ENCODE measurements around the gene SMYD3. TPM values are rescaled to one million over a fixed set of nuclear protein-coding genes. Genes with fewer than 3 reads are reported as not detected.

SMYD3 gene
- total RNA-seq, 1 experiment from 2014 or later = 25.5 TPM

DNA sequence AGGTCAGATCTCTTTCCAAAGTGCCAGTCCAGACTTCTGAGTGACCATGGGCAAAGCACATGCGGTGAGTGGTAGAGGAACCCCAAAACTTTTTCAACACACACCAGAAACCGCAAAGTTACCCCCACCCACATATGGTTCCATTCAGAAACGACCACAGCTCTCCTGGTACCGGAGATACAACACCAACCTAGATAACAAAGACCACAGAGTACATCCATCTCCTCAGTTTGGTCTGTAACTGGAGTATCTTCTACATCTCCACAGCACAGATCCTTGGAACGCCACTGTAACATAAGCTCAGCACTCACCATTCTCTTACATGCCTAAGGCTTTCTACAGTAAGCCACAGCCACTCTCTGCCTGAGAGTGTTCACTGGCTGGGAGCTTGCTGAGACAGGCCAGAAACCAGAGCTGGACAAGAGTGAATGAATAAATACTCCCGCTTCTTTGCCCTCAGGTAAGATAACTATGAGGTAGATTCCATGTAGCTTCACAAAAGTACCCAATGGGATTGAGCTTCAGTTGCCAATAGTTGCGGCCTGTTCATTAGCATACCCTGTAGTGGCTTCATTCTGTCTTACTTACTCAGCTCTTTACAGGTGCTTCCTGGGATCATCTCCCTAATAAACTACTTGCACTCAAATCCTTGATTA is 81.8 kb downstream of the SMYD3 start:
- DNase-seq = no peak
- Histone ChIP-seq H3T11ph (ENCODE audit: low read length) (no peak overlapping the region), H3K14ac (ENCODE audit: insufficient read depth, low read length) (no peak overlapping the region), H2AK5ac (ENCODE audit: insufficient read length, low read length) (no peak overlapping the region), H4K5ac (ENCODE audit: insufficient read length, low read depth, low read length) (no peak overlapping the region), H3K18ac (ENCODE audit: insufficient read length, low read depth, low read length) (no peak overlapping the region), H4K20me1 (ENCODE audit: control insufficient read depth, insufficient read depth, insufficient read length) (no peaks in the 10 kb centered on the region), H3K56ac (ENCODE audit: insufficient read length, low read depth, low read length) (no peak overlapping the region), H3K4me2 (ENCODE audit: insufficient read depth, insufficient read length, low read length) (no peak overlapping the region), H3K23ac (ENCODE audit: insufficient read length, low read depth, low read length) (no peak overlapping the region), H3K4me1 (ENCODE audit: insufficient read depth, low read length) (no peaks in the 10 kb centered on the region; the same call in 1 of the 2 replicates), H3K79me2 (ENCODE audit: insufficient read depth, low read length) (no peaks in the 10 kb centered on the region), H2BK15ac (ENCODE audit: low read depth, low read length) (no peak overlapping the region), H3K4ac (ENCODE audit: low read depth, low read length) (no peak overlapping the region), H4K8ac (replicated peaks; ENCODE audit: insufficient read length, low read depth, low read length) (no peak overlapping the region), H2BK120ac (ENCODE audit: low read depth, low read length, poor library complexity, severe bottlenecking) (no peak overlapping the region), H3K79me1 (ENCODE audit: insufficient read depth, low read depth, low read length, poor library complexity, severe bottlenecking) (no peaks in the 10 kb centered on the region), H2BK12ac (ENCODE audit: insufficient read length, low read depth, low read length) (no peak overlapping the region), H2BK20ac (ENCODE audit: low read depth, low read length, poor library complexity, severe bottlenecking) (no peak overlapping the region), H4K91ac (ENCODE audit: insufficient read length, low read depth, low read length) (no peak overlapping the region), H2BK5ac (ENCODE audit: insufficient read length, low read length) (no peak overlapping the region), H3K27ac (ENCODE audit: insufficient read length, low read depth, low read length) (no peak overlapping the region), H3K23me2 (ENCODE audit: insufficient read length, low read depth, low read length, poor library complexity, severe bottlenecking) (no peaks in the 10 kb centered on the region), H3K9me3 (ENCODE audit: control insufficient read depth, low read depth, low read length) (no peaks in the 10 kb centered on the region), H3K9ac (ENCODE audit: extremely low read depth, insufficient read length, low read length) (no peak overlapping the region), H2AFZ (ENCODE audit: low read length) (no peak overlapping the region), H3K27me3 (ENCODE audit: insufficient read depth, low read length) (no peaks in the 10 kb centered on the region)
- Mint-ChIP-seq H3K27ac (peak overlapping the region in 1 of 3 experiments; percentile 31; a peak in 4 of 7 replicates), H3K9me3 (no peaks in the 10 kb centered on the region), H3K4me3 (no peak overlapping the region), H3K27me3 (ENCODE audit: low read depth) (no peaks in the 10 kb centered on the region), H3K36me3 (ENCODE audit: insufficient read depth in 1 of 3, low read depth in 3 of 3) (no peaks in the 10 kb centered on the region), H3K4me1 (peaks cover 23 to 31% of the 10 kb centered on the region in 2 experiments)
- TF ChIP-seq, protein P1, sequence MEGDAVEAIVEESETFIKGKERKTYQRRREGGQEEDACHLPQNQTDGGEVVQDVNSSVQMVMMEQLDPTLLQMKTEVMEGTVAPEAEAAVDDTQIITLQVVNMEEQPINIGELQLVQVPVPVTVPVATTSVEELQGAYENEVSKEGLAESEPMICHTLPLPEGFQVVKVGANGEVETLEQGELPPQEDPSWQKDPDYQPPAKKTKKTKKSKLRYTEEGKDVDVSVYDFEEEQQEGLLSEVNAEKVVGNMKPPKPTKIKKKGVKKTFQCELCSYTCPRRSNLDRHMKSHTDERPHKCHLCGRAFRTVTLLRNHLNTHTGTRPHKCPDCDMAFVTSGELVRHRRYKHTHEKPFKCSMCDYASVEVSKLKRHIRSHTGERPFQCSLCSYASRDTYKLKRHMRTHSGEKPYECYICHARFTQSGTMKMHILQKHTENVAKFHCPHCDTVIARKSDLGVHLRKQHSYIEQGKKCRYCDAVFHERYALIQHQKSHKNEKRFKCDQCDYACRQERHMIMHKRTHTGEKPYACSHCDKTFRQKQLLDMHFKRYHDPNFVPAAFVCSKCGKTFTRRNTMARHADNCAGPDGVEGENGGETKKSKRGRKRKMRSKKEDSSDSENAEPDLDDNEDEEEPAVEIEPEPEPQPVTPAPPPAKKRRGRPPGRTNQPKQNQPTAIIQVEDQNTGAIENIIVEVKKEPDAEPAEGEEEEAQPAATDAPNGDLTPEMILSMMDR (conservative IDR thresholded peaks at IDR 0.05) = no peak
- WGBS (ENCODE audit: extremely low coverage, insufficient read length, low lambda C conversion rate) = no CpG with 5 or more reads among the region's 7 CpGs

Measured in H9 (cell line).